ENCODE data around the gene GDPD5.

GDPD5 gene

DNA sequence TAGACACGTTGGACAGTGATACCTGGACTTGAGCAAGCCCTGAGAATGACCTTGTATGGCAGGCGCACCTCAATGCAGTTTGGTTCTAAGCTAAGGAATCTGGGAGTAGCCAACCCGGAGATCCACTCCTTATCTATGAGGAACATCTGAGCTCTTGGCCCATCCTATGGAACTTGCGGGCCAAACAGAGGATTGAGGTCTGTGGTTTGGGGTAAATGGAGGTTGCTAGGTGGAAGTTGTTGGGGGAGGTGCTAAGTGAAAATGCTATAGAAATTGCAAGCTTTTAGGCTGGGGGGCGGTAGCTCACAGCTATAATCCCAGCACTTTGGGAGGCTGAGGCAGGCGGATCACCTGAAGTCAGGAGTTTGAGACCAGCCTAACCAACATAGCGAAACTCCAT lies 8.9 kb downstream of the GDPD5 start:
- ATAC-seq: no peak
- TF ChIP-seq OSR1 (CRISPR knock-in tag; IDR thresholded peaks at IDR 0.05) (no peak), BACH2 (CRISPR knock-in tag; IDR thresholded peaks at IDR 0.05; ENCODE audit: borderline replicate concordance) (no peak), ZNF565 (CRISPR knock-in tag; conservative IDR thresholded peaks at IDR 0.05; ENCODE audit: low read depth) (no peak), ZFP3 (CRISPR knock-in tag; IDR thresholded peaks at IDR 0.05) (no peak), ZNF70 (CRISPR knock-in tag; IDR thresholded peaks at IDR 0.05) (no peak), TCF4 (CRISPR knock-in tag; IDR thresholded peaks at IDR 0.05; ENCODE audit: borderline replicate concordance) (no peak), SNAI2 (CRISPR knock-in tag; IDR thresholded peaks at IDR 0.05) (no peak), ZC3H10 (CRISPR knock-in tag; IDR thresholded peaks at IDR 0.05) (no peak), ISL1 (CRISPR knock-in tag; IDR thresholded peaks at IDR 0.05) (no peak), ZFP30 (CRISPR knock-in tag; IDR thresholded peaks at IDR 0.05) (no peak)
- TF ChIP-seq, protein P1, sequence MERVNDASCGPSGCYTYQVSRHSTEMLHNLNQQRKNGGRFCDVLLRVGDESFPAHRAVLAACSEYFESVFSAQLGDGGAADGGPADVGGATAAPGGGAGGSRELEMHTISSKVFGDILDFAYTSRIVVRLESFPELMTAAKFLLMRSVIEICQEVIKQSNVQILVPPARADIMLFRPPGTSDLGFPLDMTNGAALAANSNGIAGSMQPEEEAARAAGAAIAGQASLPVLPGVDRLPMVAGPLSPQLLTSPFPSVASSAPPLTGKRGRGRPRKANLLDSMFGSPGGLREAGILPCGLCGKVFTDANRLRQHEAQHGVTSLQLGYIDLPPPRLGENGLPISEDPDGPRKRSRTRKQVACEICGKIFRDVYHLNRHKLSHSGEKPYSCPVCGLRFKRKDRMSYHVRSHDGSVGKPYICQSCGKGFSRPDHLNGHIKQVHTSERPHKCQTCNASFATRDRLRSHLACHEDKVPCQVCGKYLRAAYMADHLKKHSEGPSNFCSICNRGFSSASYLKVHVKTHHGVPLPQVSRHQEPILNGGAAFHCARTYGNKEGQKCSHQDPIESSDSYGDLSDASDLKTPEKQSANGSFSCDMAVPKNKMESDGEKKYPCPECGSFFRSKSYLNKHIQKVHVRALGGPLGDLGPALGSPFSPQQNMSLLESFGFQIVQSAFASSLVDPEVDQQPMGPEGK (CRISPR knock-in tag; IDR thresholded peaks at IDR 0.05; ENCODE audit: borderline replicate concordance): no peak
- TF ChIP-seq, protein P2, sequence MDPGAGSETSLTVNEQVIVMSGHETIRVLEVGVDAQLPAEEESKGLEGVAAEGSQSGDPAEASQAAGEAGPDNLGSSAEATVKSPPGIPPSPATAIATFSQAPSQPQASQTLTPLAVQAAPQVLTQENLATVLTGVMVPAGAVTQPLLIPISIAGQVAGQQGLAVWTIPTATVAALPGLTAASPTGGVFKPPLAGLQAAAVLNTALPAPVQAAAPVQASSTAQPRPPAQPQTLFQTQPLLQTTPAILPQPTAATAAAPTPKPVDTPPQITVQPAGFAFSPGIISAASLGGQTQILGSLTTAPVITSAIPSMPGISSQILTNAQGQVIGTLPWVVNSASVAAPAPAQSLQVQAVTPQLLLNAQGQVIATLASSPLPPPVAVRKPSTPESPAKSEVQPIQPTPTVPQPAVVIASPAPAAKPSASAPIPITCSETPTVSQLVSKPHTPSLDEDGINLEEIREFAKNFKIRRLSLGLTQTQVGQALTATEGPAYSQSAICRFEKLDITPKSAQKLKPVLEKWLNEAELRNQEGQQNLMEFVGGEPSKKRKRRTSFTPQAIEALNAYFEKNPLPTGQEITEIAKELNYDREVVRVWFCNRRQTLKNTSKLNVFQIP (CRISPR knock-in tag; IDR thresholded peaks at IDR 0.05; ENCODE audit: borderline replicate concordance, low read depth): no peak
- TF ChIP-seq, protein P3, sequence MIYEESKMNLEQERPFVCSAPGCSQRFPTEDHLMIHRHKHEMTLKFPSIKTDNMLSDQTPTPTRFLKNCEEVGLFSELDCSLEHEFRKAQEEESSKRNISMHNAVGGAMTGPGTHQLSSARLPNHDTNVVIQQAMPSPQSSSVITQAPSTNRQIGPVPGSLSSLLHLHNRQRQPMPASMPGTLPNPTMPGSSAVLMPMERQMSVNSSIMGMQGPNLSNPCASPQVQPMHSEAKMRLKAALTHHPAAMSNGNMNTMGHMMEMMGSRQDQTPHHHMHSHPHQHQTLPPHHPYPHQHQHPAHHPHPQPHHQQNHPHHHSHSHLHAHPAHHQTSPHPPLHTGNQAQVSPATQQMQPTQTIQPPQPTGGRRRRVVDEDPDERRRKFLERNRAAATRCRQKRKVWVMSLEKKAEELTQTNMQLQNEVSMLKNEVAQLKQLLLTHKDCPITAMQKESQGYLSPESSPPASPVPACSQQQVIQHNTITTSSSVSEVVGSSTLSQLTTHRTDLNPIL (CRISPR knock-in tag; IDR thresholded peaks at IDR 0.05; ENCODE audit: low read depth): no peak

DNA sequence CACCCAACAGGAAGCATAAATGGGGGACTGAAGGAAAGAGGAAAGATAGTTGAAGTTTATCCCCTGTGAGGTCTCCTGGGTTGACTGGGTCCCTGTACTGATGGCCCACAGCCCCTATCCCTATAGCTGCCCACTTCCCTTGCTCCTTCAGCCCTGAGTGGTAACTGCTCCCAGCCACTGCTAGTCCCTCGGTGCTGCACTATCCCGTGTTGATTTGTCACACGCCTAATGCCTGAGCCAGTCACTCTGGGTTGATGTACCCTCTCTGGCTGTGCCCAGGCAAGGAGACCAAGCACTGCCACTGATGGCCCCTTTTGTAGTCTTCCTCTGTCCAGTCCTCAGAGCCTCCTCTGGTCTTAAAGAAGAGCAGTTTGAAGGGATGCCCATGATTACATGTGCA lies 9.6 kb downstream of the GDPD5 start:
- no peak for TF ChIP-seq GLIS3 (CRISPR knock-in tag; IDR thresholded peaks at IDR 0.05)
- TF ChIP-seq, protein P3 (CRISPR knock-in tag; IDR thresholded peaks at IDR 0.05; ENCODE audit: low read depth): no peak
- TF ChIP-seq ZC3H10 (CRISPR knock-in tag; IDR thresholded peaks at IDR 0.05): no peak
- TF ChIP-seq ZFP30 (CRISPR knock-in tag; IDR thresholded peaks at IDR 0.05): no peak
- no peak for ATAC-seq

DNA sequence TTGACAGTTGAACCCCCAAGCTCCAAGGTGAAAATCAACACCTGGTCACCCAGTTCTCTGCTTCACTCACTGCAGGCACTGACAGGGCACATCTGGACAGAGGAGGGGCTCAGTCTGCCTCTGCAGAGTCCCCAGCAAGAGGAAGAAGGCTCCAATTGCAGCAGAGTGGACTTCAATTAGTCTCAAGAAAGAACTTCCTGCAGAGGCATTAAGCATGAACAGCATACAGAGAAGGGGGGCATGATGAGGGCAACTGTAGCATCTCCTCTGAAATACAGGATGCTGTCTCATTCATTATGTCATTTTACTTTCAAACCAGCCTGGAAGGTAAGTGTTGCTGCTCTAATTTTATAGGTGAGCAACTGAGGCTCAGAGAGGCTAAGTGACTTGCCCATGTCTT lies 11.1 kb downstream of the GDPD5 start:
- TF ChIP-seq BACH2 (CRISPR knock-in tag; IDR thresholded peaks at IDR 0.05; ENCODE audit: borderline replicate concordance) (no peak), GLIS3 (CRISPR knock-in tag; IDR thresholded peaks at IDR 0.05) (no peak), ZC3H10 (CRISPR knock-in tag; IDR thresholded peaks at IDR 0.05) (no peak), ZFP30 (CRISPR knock-in tag; IDR thresholded peaks at IDR 0.05) (no peak), SNAI2 (CRISPR knock-in tag; IDR thresholded peaks at IDR 0.05) (no peak), ESRRG (CRISPR knock-in tag; IDR thresholded peaks at IDR 0.05) (no peak), CSDC2 (CRISPR knock-in tag; IDR thresholded peaks at IDR 0.05) (no peak), PPARA (CRISPR knock-in tag; IDR thresholded peaks at IDR 0.05; ENCODE audit: borderline replicate concordance) (no peak), ARNTL (CRISPR knock-in tag; IDR thresholded peaks at IDR 0.05; ENCODE audit: borderline replicate concordance, low read depth) (no peak), ZNF70 (CRISPR knock-in tag; IDR thresholded peaks at IDR 0.05) (no peak), ISL1 (CRISPR knock-in tag; IDR thresholded peaks at IDR 0.05) (no peak), RARB (CRISPR knock-in tag; IDR thresholded peaks at IDR 0.05) (no peak)
- TF ChIP-seq, protein P2 (CRISPR knock-in tag; IDR thresholded peaks at IDR 0.05; ENCODE audit: borderline replicate concordance, low read depth): no peak
- ATAC-seq: no peak

DNA sequence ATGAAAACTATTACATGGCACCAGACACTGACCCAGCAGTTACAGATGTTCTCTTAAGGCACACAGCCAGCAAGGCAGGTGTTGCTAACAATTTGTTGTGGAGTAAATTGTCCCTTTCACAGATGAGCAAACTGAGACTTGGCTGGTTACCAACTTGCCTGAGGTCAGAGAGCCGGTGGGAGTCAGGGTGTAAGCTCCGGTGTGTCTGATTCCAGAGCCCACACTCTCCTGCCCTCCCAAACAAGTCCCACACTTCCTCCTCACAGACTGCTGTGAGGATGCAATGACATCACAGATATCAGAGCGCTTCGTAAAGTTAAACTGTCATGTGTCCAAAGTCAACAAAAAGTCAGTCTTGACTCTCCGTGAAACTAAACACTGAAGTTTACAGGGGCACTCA lies 12.5 kb downstream of the GDPD5 start:
- ATAC-seq: no peak
- no peak for TF ChIP-seq ZFP30 (CRISPR knock-in tag; IDR thresholded peaks at IDR 0.05)
- TF ChIP-seq, protein P3 (CRISPR knock-in tag; IDR thresholded peaks at IDR 0.05; ENCODE audit: low read depth): no peak
- TF ChIP-seq ARNTL (CRISPR knock-in tag; IDR thresholded peaks at IDR 0.05; ENCODE audit: borderline replicate concordance, low read depth): no peak
- no peak for TF ChIP-seq GLIS3 (CRISPR knock-in tag; IDR thresholded peaks at IDR 0.05)
- no peak for TF ChIP-seq ZNF565 (CRISPR knock-in tag; conservative IDR thresholded peaks at IDR 0.05; ENCODE audit: low read depth)
- no peak for TF ChIP-seq ZC3H10 (CRISPR knock-in tag; IDR thresholded peaks at IDR 0.05)
- TF ChIP-seq RARB (CRISPR knock-in tag; IDR thresholded peaks at IDR 0.05): no peak
- TF ChIP-seq, protein P4, sequence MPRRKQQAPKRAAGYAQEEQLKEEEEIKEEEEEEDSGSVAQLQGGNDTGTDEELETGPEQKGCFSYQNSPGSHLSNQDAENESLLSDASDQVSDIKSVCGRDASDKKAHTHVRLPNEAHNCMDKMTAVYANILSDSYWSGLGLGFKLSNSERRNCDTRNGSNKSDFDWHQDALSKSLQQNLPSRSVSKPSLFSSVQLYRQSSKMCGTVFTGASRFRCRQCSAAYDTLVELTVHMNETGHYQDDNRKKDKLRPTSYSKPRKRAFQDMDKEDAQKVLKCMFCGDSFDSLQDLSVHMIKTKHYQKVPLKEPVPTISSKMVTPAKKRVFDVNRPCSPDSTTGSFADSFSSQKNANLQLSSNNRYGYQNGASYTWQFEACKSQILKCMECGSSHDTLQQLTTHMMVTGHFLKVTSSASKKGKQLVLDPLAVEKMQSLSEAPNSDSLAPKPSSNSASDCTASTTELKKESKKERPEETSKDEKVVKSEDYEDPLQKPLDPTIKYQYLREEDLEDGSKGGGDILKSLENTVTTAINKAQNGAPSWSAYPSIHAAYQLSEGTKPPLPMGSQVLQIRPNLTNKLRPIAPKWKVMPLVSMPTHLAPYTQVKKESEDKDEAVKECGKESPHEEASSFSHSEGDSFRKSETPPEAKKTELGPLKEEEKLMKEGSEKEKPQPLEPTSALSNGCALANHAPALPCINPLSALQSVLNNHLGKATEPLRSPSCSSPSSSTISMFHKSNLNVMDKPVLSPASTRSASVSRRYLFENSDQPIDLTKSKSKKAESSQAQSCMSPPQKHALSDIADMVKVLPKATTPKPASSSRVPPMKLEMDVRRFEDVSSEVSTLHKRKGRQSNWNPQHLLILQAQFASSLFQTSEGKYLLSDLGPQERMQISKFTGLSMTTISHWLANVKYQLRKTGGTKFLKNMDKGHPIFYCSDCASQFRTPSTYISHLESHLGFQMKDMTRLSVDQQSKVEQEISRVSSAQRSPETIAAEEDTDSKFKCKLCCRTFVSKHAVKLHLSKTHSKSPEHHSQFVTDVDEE (CRISPR knock-in tag; IDR thresholded peaks at IDR 0.05): no peak
- no peak for TF ChIP-seq ZNF8 (CRISPR knock-in tag; IDR thresholded peaks at IDR 0.05)
- no peak for TF ChIP-seq SNAI2 (CRISPR knock-in tag; IDR thresholded peaks at IDR 0.05)
- no peak for TF ChIP-seq PPARA (CRISPR knock-in tag; IDR thresholded peaks at IDR 0.05; ENCODE audit: borderline replicate concordance)
- TF ChIP-seq ISL1 (CRISPR knock-in tag; IDR thresholded peaks at IDR 0.05): no peak
